GM19468 (cell line): ENCODE data around the gene CD22.
"Not testable (repeated sequence)": the region's sequence is repeated elsewhere in the genome, so short reads cannot be mapped to it uniquely, and the experiment has no call there.

Experiments
- ATAC-seq: cut with Tn5 transposase; IDR thresholded peaks from one replicate; pipeline ENCODE4 v1.9.1; 2021; ENCODE audit warnings: mild to moderate bottlenecking, moderate library complexity, moderate number of reproducible peaks; ENCODE audit not compliant: unreplicated experiment; ENCODE audit errors: extremely low read depth

Gene CD22

GRCh38 chr19:35375505-35376307, 46.7 kb downstream of the CD22 start:
- no peak for ATAC-seq

- no peak for ATAC-seq
Observed at GRCh38 chr19:35377656-35378055, 48.7 kb downstream of the CD22 start.

GRCh38 chr19:35378356-35378755, 49.4 kb downstream of the CD22 start:
- no peak for ATAC-seq

- not testable (repeated sequence) for ATAC-seq
Observed at GRCh38 chr19:35379545-35379944, 50.6 kb downstream of the CD22 start.

- ATAC-seq: no peak
Observed at GRCh38 chr19:35379992-35380391, 51.0 kb downstream of the CD22 start.

GRCh38 chr19:35380450-35381124, 51.6 kb downstream of the CD22 start:
- no peak for ATAC-seq

- ATAC-seq: no peak
Observed at GRCh38 chr19:35381318-35381717, 52.3 kb downstream of the CD22 start.

- ATAC-seq: no peak
Observed at GRCh38 chr19:35381926-35382325, 52.9 kb downstream of the CD22 start.

- ATAC-seq: no peak
Observed at GRCh38 chr19:35383536-35383935, 54.5 kb downstream of the CD22 start.

GRCh38 chr19:35388277-35389054, 59.5 kb downstream of the CD22 start:
- ATAC-seq: no peak

GRCh38 chr19:35389192-35389861, 60.3 kb downstream of the CD22 start:
- no peak for ATAC-seq

- no peak for ATAC-seq
Observed at GRCh38 chr19:35392742-35393715, 64.0 kb downstream of the CD22 start.

- no peak for ATAC-seq
Observed at GRCh38 chr19:35395382-35396199, 66.6 kb downstream of the CD22 start.

- ATAC-seq: no peak
Observed at GRCh38 chr19:35396240-35396885, 67.4 kb downstream of the CD22 start.
